Endometrial microvascular endothelial cells (primary cell): Measurements from ENCODE around the gene EIF4G3. TPM values are rescaled to one million over a fixed set of nuclear protein-coding genes. Genes with fewer than 3 reads are reported as not detected.
"Not testable (repeated sequence)": the region's sequence is repeated elsewhere in the genome, so short reads cannot be mapped to it uniquely, and the experiment has no call there.

Experiments used
- in situ Hi-C: cut with HindIII; loops from 2 replicates; pipeline ENCODE4 v1.10.0; 2017; ENCODE audit warnings: low sequenced_read_pairs, low pct_unique_long_range_greater_than_20kb; ENCODE audit errors: inconsistent ontology term
- total RNA-seq: library from RNA; depleted of rRNA; stranded (reverse); fragments of >200 nt; gene quantifications from one replicate; pipeline ENCODE4 v1.2.3, GENCODE V29; 2015; ENCODE audit errors: inconsistent ontology term

Gene EIF4G3
- total RNA-seq, 1 donor from 2014 or later: 31.3 TPM

DNA sequence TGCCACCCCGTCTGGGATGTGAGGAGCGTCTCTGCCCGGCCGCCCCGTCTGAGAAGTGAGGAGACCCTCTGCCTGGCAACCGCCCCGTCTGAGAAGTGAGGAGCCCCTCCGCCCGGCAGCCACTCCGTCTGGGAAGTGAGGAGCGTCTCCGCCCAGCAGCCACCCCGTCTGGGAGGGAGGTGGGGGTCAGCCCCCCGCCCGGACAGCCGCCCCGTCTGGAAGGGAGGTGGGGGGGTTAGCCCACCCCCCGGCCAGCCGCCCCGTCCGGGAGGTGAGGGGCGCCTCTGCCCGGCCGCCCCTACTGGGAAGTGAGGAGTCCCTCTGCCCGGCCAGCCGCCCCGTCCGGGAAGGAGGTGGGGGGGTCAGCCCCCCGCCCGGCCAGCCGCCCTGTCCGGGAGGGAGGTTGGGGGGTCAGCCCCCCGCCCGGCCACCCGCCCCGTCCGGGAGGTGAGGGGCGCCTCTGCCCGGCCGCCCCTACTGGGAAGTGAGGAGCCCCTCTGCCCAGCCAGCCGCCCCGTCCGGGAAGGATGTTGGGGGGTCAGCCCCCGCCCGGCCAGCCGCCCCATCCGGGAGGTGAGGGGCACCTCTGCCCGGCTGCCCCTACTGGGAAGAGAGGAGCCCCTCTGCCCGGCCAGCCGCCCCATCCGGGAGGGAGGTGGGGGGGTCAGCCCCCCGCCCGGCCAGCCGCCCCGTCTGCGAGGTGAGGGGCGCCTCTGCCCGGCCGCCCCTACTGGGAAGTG lies 123.3 kb downstream of the EIF4G3 start:
- in situ Hi-C loops: not testable (repeated sequence)

DNA sequence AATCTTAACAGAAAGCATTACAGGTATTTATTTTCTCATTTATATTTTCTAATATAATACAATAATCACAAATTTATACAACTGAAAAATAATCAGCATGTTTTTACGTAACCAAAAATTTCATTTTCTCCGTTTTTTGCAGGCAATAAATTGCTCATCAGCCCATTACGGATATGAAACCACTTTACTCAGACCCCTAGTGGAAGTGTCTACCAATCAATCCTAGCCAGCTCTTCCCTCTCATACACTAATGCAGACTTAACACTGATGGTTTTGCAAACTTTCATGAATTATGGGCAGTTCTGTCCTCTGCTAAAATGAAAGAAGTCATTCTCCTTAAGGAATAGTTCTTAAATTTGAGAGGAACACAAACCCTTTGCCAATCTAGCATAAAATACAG lies 124.7 kb downstream of the EIF4G3 start:
- in situ Hi-C loops: no loop called here

GRCh38 chr1:21051177-21051825 lies 125.4 kb downstream of the EIF4G3 start:
- in situ Hi-C loops: no loop called here

DNA sequence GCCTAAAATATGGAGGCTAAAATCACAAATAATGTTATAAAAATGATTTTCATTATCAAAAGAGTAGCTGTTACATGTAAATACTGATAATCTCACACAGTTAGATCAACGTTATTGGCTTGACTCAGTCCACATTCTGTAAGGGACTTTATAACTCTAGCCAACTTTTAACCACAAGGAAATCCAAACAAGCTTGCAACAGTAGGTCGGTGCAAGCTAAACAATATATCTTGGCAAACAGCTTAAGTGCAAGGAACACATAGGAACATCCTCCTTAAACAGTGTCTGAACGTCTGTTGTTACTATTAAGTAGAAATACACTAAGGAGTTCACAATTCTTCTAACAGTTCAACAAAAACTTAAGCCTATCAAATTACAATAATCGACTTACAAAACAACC lies 126.7 kb downstream of the EIF4G3 start:
- in situ Hi-C loops: no loop called here

GRCh38 chr1:21048462-21048861 lies 128.2 kb downstream of the EIF4G3 start:
- in situ Hi-C loops: no loop called here

DNA sequence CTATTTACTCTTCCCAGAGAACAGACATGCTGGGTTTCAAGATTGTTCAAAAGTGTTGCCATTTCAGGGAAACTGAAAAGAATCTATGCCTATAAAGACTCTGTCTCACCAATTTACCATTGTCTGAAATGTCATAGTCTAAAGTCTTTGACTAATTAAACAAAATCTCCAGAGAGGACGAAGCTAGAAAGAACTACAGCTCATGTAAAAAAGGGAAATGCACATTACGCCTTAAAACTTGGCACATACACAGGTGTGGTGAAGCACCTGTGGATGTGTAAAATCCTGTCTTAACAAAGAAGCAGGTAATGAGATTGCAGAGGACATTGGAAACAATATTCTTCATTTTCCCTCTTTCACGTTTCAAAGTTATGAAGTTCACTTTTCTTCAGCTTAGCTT lies 130.6 kb downstream of the EIF4G3 start:
- in situ Hi-C loops: no loop called here

DNA sequence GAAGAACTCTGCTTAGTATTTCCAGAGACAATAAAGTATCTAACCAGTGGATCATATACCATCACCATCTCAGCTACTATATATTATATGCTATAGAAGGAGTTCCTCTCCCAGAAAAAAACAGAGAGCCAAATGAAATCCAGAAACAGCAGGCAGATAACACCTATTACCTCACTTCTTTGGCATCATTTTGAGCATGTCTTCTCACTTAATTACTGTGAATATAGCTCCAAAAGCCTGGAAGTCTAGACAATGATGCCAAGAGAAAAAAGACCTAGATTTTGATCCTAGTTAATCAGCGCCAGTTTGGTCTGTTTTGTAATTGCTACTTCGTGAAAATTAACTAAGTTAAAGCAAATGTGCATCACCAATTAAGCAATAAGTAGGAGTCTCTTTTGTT lies 131.3 kb downstream of the EIF4G3 start:
- in situ Hi-C loops: no loop called here

- in situ Hi-C loops: no loop called here
Measured at GRCh38 chr1:21042929-21043605, 133.6 kb downstream of the EIF4G3 start.

- in situ Hi-C loops: no loop called here
Measured at GRCh38 chr1:21041541-21041940, 135.2 kb downstream of the EIF4G3 start.

GRCh38 chr1:21037091-21037490 lies 139.6 kb downstream of the EIF4G3 start:
- in situ Hi-C loops: no loop called here

DNA sequence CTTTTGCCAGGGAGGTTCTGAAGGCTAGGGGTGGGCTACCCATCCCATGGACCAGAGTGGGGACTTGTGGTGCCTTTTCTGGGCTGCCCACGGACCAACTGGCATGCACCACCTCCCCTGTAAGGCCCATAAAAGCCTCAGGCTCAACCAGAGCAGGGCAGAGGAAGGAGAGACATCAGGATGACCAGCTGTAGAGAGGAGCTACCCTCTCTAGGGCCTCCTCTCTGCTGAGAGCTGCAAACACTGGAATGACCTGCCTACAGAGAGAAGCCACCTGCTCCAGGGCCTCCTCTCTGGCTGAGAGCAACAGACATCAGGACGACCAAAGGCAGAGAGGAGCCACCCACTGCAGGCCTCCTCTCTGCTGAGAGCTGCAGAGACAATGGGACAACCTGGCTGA lies 140.9 kb downstream of the EIF4G3 start:
- in situ Hi-C loops: no loop called here

GRCh38 chr1:21034725-21035628 lies 141.7 kb downstream of the EIF4G3 start:
- in situ Hi-C loops: no loop called here

DNA sequence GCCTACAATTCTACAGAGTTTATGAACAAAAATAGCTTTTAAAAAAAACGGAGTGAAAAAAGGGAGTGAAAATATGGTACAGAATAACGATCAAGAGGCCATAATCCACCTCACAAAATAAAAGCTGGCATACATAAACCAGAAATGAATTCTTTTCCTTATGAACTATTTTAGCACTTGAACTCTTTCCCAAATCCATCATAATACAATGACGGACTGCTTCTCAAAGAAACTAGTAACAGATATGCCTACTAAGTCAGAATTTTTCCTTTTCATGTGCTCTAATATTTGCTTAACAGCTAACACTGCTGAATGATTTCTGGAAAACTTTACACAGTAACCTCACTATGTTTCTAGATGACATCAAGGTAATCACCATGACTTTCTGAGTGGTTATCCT lies 144.0 kb downstream of the EIF4G3 start:
- in situ Hi-C loops: no loop called here

- in situ Hi-C loops: no loop called here
Measured at GRCh38 chr1:21030181-21030580, 146.5 kb downstream of the EIF4G3 start.

DNA sequence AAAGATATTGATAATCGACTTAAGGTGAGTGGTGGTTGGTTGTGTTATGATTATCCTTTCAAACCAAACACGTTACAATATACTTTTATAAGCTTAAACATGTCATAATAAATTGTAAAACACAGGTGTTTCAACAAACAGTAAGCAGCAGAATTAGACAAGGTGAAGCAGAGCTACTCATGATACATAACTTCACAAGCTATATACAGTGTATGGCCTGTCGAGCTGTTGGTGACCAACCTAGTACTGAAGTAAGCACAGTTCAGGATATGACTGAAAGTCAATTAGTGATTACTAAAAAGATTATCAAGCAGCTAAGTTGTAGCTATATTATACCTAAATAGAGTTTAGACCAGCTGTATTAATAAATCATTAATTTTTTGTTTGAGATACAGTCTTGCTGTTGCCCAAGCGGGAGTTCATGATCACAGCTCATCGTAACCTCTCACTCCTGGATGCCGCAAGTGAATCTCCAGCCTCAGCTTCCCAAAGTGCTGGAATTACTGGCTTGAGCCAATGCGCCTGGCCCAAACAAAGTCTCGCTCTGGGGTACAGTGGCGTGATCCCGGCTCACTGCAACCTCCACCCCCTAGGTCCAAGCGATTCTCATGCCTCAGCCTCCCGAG lies 148.1 kb downstream of the EIF4G3 start:
- in situ Hi-C loops: no loop called here

- in situ Hi-C loops: no loop called here
Measured at GRCh38 chr1:21027805-21028204, 148.9 kb downstream of the EIF4G3 start.

DNA sequence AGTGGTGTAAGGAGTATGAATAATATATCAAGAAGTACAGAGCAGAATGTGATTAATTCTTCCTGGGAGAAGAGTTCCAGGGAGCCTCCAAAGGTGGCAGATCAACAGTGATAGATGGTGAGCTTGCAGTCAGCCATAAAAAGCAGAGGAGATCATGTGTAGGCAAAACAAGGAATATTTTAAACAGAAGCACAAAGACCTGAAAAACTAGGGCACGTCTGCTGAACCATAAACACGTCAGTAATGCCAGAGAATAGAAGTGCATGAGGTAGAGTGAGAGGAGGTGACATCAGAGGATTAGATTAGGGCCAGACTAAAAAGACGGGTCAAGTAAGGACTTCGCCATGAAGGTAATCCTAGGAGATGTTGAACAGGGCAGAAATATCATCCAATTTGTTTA lies 151.8 kb downstream of the EIF4G3 start:
- in situ Hi-C loops: no loop called here

- in situ Hi-C loops: not testable (repeated sequence)
Measured at GRCh38 chr1:21024136-21024896, 152.4 kb downstream of the EIF4G3 start.
